ENCODE data around the gene UBAC1. TPM values are rescaled to one million over a fixed set of nuclear protein-coding genes. Genes with fewer than 3 reads are reported as not detected.

UBAC1 gene
- total and polyA plus RNA-seq, 9 of the 15 experiments (the other 6 are each of a cell fraction or from before 2014, with no cell fraction given), result 94.0 to 399 (median 228) TPM

GRCh38 chr9:135950135-135950682, 11.0 kb downstream of the UBAC1 start (continued):
- TF ChIP-seq CLOCK (CRISPR knock-in tag; IDR thresholded peaks at IDR 0.05; ENCODE audit: borderline replicate concordance) (no peak), SIX5 (IDR thresholded peaks at IDR 0.05; ENCODE audit: borderline replicate concordance in 1 of 2, insufficient read depth in 1 of 2, low read depth in 1 of 2, low read length in 2 of 2) (no peak; a peak in 1 of 4 replicates), MEF2D (tag; conservative IDR thresholded peaks at IDR 0.05; ENCODE audit: low read depth) (peak; percentile 44; the same call in 1 of the 2 replicates), ZNF197 (CRISPR knock-in tag; IDR thresholded peaks at IDR 0.05; ENCODE audit: low read depth) (peak; percentile 62), ZBTB17 (CRISPR knock-in tag; IDR thresholded peaks at IDR 0.05) (peak; percentile 78), ZNF436 (CRISPR knock-in tag; IDR thresholded peaks at IDR 0.05) (no peak), CTBP1 (IDR thresholded peaks at IDR 0.05; ENCODE audit: borderline replicate concordance) (peak; percentile 86; the same call in 1 of the 2 replicates), ID3 (CRISPR knock-in tag; IDR thresholded peaks at IDR 0.05) (no peak), ID3 (tag; IDR thresholded peaks at IDR 0.05) (peak; percentile 70; the same call in 1 of the 2 replicates), ZNF274 (IDR thresholded peaks at IDR 0.05; ENCODE audit: borderline replicate concordance, low read depth, low read length) (no peak), SPI1 (IDR thresholded peaks at IDR 0.05; ENCODE audit: borderline replicate concordance, low read depth, low read length) (peak; percentile 18; the same call in 1 of the 2 replicates), HDAC2 (IDR thresholded peaks at IDR 0.05) (peak; percentile 94), DPF2 (IDR thresholded peaks at IDR 0.05) (peak; percentile 91), PBX2 (CRISPR knock-in tag; IDR thresholded peaks at IDR 0.05; ENCODE audit: low read depth) (no peak), PBX2 (tag; conservative IDR thresholded peaks at IDR 0.05; ENCODE audit: low read depth) (0 out of 2 replicates have a peak, but pooled peaks have one; percentile 9), MECOM (CRISPR knock-in tag; IDR thresholded peaks at IDR 0.05) (peak; percentile 89), ARID3A (IDR thresholded peaks at IDR 0.05; ENCODE audit: borderline replicate concordance, low read depth, low read length) (peak; percentile 98), POLR2AphosphoS5 (IDR thresholded peaks at IDR 0.05; ENCODE audit: control insufficient read depth, insufficient read depth, low read depth, low read length) (peak; percentile 82), LEF1 (IDR thresholded peaks at IDR 0.05) (peak; percentile 66; the same call in 1 of the 2 replicates), MAZ (CRISPR knock-in tag; conservative IDR thresholded peaks at IDR 0.05 in 1 of 2, IDR thresholded peaks at IDR 0.05 in 1 of 2) (peak; percentile 40 to 68; a peak in 3 of 4 replicates), ZNF77 (CRISPR knock-in tag; IDR thresholded peaks at IDR 0.05) (no peak), CREM (IDR thresholded peaks at IDR 0.05; ENCODE audit: low read depth) (peak; percentile 75)
